Fibroblast of pulmonary artery (primary cell): Measurements from ENCODE around the gene SH3GL3.

Experiments used
- DNase-seq: peaks from one replicate; pipeline ENCODE4 v3.0.0-alpha.2; 2010; ENCODE audit warnings: low read depth
- H3K4me3 ChIP-seq: replicated peaks from 2 replicates; pipeline ENCODE4 v1.5.1; 2011; ENCODE audit warnings: low read depth, mild to moderate bottlenecking, control low read depth, low read length, moderate library complexity
- TF ChIP-seq, protein P1 (sequence below): IDR thresholded peaks from 2 replicates; pipeline ENCODE4 v1.5.1; 2011; ENCODE audit warnings: mild to moderate bottlenecking, control low read depth, low read length, inconsistent platforms; ENCODE audit errors: missing control alignments

The SH3GL3 gene

DNA sequence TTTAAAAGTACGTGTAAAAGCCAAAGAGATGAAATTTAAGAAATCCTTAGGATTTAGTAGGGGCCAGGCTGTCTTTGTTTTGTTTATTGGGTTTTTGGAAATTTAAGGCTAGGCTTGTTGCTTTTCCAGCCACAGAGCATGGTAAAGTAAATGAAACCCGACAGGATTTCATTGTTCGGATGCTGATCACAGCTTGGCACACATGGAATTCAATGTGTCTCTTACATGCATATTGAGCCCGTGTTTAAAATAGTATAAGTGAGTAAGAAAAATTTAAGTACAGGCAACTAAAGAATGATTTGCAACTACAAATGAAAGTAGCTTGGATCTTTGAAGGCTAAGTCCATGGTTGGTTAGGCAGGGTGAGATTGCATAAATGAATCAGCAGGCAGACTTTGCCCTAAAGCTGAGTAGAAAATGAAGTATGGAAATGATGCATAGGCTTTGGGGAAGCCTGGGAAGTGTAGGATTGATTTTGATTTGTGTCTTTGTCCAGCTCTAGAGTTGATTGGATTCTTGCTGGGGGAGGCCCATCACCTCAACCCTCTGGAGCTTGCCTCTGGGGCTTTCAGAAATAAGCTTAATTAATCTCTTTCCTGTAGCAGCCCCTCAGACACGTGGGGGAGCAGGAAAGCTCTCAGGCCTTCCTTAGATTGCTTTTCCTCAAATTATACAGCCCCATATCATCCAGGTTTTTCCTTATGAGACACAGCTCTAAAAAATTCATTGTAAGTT, 138.6 kb downstream of the SH3GL3 start:
- no peak overlapping the region for H3K4me3 ChIP-seq
- no peak for DNase-seq
- TF ChIP-seq, protein P1, sequence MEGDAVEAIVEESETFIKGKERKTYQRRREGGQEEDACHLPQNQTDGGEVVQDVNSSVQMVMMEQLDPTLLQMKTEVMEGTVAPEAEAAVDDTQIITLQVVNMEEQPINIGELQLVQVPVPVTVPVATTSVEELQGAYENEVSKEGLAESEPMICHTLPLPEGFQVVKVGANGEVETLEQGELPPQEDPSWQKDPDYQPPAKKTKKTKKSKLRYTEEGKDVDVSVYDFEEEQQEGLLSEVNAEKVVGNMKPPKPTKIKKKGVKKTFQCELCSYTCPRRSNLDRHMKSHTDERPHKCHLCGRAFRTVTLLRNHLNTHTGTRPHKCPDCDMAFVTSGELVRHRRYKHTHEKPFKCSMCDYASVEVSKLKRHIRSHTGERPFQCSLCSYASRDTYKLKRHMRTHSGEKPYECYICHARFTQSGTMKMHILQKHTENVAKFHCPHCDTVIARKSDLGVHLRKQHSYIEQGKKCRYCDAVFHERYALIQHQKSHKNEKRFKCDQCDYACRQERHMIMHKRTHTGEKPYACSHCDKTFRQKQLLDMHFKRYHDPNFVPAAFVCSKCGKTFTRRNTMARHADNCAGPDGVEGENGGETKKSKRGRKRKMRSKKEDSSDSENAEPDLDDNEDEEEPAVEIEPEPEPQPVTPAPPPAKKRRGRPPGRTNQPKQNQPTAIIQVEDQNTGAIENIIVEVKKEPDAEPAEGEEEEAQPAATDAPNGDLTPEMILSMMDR, result no peak

GRCh38 chr15:83587091-83587490, 139.9 kb downstream of the SH3GL3 start:
- no peak overlapping the region for H3K4me3 ChIP-seq
- no peak for DNase-seq
- TF ChIP-seq, protein P1, result no peak

DNA sequence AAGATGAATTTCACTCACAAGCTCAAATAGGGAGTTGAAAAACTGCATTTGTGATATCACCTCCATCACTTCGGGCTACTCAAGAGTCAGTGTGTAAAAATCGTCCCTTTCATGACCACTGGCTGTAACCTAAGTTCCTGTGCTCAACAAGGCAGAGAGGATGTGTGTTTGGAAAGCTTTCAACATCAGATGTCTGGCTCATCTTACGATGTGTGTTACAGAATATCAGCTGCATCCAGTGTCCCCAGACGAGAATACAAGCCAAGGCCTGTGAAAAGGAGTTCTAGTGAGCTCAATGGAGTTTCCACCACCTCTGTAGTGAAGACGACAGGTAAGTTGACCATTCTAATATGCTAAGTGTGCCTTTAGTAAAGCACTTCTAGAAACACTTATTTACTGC, 141.3 kb downstream of the SH3GL3 start:
- no peak for DNase-seq
- no peak overlapping the region for H3K4me3 ChIP-seq
- TF ChIP-seq, protein P1, result no peak

DNA sequence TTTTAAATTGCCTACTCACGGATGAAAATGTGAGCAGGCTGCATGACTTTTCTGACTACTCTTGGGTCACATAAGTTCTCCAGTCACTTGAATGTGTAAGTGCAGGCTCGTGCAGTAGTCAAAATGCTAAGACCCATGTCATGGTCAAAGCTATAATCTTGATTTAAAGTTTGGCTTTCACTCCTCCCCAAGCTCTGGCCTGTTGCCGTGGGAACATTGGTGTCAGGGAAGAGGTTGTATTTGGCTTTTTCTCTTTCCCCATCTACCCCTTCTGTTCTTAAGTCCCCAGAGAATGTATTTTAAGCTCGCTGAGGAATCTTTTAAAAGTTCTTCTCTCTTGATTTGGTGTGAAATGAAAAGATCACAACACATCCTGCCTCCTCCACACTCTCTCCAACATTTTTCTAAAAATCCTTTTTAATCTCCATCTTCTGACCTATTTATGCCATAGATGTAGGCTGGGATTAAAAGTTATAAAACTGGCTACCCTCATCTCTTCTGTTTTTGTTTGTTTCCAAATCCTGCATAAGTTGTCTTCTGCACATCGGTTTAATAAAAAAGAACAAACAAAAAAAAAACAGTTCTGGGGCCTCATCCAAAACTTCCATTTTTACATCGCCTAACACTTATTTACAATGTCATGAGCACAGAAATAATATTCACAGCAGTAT, 145.4 kb downstream of the SH3GL3 start:
- TF ChIP-seq, protein P1, result no peak
- DNase-seq, result no peak
- H3K4me3 ChIP-seq, result no peak overlapping the region

DNA sequence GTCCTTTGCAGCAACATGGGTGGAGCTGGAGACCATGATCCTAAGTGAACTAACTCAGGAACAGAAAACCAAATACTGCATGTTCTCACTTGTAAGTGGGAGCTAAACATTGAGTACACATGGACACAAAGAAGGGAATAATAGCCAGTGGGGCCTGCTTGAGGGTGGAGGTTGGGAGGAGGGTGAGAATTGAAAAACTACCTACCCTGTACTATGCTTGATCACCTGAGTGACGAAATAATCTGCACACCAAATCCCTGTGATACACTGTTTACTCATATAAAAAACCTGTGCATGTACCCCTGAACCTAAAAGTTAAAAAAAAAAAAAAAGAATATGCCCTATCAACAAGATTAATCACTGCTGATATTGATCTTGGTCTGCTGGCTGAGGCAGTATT, 148.1 kb downstream of the SH3GL3 start:
- DNase-seq, result no peak
- TF ChIP-seq, protein P1, result no peak
- H3K4me3 ChIP-seq, result no peak overlapping the region

DNA sequence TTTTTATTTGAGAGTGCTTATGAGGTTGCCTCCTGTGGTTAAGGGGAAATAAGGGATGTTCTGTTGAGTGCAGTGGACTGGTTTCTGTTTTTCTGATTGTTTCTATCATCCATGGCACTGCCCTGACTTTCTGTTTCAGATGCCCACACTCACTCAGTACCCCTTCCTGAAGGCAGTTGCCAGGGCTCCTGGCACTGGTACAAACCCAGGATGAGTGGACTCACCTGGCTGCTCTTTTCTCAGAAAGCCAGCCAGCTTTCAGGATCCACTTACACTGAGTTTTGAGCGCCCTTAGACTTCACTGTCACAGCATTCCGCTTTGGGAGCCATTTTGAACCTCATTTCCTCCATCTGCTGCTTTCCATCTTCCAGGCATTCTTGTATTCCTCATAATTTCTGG, 150.9 kb downstream of the SH3GL3 start:
- H3K4me3 ChIP-seq, result no peak overlapping the region
- DNase-seq, result no peak
- TF ChIP-seq, protein P1, result no peak

DNA sequence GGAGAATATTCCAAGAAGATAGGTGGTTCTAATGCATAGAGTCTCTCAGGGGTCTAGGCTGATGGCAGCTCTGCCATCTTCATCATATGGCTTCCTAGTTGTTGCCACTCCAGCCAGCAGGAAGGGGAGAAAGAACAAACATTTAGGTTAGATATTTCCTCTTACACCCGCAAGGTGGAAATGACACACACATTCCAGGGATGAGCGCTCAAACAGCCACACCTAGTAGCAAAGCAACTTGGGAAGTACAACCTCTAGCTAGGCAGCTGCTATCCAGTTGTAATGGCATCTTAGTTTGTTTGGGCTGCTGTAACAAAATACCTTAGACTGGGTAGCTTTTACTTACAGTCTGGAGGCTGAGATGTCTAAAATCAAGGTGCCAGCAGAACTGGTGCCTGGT, 154.9 kb downstream of the SH3GL3 start:
- no peak overlapping the region for H3K4me3 ChIP-seq
- no peak for DNase-seq
- TF ChIP-seq, protein P1, result no peak
